ENCODE data around the gene TENM3.

DNA sequence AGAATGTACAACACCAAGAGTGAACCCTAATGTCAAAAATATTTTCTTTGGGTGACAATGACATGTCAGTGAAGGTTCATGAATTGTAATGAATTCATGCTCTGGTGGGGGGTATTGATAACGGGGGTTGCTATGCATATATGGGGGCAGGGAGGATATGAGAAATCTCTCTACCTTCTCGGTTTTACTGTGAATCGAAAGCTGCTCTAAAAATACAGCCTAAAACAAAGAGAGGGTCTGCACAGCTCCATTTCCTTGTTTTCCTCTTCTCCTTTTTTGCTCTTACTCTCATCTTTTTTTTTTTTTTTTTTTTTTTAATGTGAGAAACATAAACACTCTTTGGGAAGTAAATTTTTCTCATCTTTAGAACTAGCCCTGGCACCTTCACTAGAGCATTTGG is 588.2 kb downstream of the TENM3 start:
- TF ChIP-seq, protein P1, sequence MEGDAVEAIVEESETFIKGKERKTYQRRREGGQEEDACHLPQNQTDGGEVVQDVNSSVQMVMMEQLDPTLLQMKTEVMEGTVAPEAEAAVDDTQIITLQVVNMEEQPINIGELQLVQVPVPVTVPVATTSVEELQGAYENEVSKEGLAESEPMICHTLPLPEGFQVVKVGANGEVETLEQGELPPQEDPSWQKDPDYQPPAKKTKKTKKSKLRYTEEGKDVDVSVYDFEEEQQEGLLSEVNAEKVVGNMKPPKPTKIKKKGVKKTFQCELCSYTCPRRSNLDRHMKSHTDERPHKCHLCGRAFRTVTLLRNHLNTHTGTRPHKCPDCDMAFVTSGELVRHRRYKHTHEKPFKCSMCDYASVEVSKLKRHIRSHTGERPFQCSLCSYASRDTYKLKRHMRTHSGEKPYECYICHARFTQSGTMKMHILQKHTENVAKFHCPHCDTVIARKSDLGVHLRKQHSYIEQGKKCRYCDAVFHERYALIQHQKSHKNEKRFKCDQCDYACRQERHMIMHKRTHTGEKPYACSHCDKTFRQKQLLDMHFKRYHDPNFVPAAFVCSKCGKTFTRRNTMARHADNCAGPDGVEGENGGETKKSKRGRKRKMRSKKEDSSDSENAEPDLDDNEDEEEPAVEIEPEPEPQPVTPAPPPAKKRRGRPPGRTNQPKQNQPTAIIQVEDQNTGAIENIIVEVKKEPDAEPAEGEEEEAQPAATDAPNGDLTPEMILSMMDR (IDR thresholded peaks at IDR 0.05) = no peak
- TF ChIP-seq POLR2AphosphoS5 (IDR thresholded peaks at IDR 0.05) (no peak), POLR2A (IDR thresholded peaks at IDR 0.05) (no peak)
